Suppressor macrophage (primary cell): ENCODE results near the gene SEMA3G.

Experiments used
- DNase-seq, 4 experiments: peaks; one replicate each; pipeline ENCODE4 v3.0.0-alpha.2; 2020 to 2022
- total RNA-seq, 17 experiments: gene quantifications; one replicate each; lab custom pipeline; 2026; ENCODE audit warnings: mixed read lengths in 6 of 17, inconsistent platforms in 3 of 17; lab: John Stamatoyannopoulos, UW

Gene SEMA3G
- total RNA-seq = 0.07 to 4.7 (median 0.42) reads per million in 17 experiments

DNA sequence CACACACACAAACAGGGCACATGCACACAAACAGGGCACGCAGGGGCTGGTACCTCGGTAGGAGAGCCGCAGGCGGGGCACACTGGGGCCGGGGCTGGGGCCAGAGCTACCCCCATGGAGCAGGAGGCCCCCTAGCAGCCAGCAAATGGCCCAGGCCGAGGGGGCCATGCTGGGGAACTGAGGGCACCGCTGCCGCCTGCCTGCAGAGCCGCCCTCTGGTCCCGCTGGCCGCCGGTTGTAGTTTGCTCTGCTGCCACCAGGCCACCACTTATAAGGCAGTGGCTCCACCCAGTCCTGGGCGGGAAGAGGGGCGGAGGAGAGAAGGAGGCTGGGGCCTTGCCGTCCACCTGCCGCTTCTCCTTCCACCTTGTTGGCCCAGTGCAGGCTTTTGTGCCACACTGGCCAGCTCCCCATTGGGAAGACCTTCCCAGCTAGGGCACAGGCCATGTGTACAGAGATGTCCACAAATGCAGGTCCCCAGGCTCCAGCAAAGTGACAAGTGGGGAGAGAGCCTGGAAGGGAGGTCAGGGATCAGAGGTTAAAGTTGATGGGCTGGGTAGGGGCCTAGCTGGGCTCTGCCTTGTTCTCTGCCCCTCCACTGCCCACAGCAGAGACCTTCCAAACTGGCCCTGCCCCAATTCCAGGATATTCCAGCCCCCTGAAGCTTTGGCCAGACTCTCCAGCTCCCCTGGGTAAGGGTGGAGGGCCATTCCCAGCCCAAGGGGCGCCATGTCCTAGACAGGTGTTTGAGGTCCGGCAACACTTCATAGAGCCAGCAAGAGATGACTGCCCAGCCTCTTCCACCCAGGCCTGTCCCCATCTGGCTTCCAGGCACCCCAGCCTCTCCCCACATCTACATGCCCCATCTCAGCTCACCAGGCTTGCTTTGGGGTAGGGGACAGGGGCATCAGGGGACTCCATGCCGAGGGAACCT is at the start of gene SEMA3G:
SEMA3G (minus strand) TSS at position 244 of the 934 bp plus-strand sequence; CDS start at position 168, 76 bp downstream.
- peak; percentile 82 to 92 (median 90) for DNase-seq

- DNase-seq = peak in 1 of 4 experiments; percentile 26
Observed at GRCh38 chr3:52494445-52494844, 49.5 kb upstream of the SEMA3G start.

GRCh38 chr3:52493232-52494017 is 48.5 kb upstream of the SEMA3G start:
- no peak for DNase-seq

- no peak for DNase-seq
Observed at GRCh38 chr3:52492059-52492458, 47.2 kb upstream of the SEMA3G start.

- DNase-seq = peak; percentile 85 to 93 (median 92)
Observed at GRCh38 chr3:52490939-52491526, 46.1 kb upstream of the SEMA3G start.

- no peak for DNase-seq
Observed at GRCh38 chr3:52490035-52490938, 45.4 kb upstream of the SEMA3G start.

- no peak for DNase-seq
Observed at GRCh38 chr3:52489453-52489852, 44.5 kb upstream of the SEMA3G start.

DNA sequence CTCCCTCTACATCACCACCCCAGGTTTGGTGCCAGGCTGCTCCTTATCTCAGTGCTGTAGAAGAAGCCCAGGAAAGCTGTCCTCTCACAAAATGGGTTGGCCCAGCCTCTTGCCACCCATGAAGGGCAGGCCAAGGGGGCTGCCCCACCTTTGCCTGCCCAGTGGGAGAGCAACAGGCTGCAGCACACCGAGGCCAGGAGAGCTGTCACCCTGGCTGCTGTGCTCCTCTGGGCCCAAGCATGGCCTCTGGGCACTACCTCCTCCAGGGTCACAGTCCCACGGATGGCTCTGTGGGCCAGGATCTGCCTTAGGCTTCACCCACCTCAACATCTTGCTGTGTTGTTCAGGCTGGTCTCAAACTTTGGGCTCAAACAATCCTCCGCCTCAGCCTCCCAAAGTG is 43.8 kb upstream of the SEMA3G start:
- no peak for DNase-seq

DNA sequence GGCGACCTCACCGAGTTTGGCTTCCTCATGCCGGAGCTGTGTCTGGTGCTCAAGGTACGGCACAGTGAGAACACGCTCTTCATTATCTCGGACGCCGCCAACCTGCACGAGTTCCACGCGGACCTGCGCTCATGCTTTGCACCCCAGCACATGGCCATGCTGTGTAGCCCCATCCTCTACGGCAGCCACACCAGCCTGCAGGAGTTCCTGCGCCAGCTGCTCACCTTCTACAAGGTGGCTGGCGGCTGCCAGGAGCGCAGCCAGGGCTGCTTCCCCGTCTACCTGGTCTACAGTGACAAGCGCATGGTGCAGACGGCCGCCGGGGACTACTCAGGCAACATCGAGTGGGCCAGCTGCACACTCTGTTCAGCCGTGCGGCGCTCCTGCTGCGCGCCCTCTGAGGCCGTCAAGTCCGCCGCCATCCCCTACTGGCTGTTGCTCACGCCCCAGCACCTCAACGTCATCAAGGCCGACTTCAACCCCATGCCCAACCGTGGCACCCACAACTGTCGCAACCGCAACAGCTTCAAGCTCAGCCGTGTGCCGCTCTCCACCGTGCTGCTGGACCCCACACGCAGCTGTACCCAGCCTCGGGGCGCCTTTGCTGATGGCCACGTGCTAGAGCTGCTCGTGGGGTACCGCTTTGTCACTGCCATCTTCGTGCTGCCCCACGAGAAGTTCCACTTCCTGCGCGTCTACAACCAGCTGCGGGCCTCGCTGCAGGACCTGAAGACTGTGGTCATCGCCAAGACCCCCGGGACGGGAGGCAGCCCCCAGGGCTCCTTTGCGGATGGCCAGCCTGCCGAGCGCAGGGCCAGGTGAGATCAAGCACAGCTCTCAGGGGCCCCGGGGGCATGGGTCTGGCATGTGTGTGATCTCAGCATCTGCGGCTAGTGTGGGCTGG is 43.1 kb upstream of the SEMA3G start:
- no peak for DNase-seq

GRCh38 chr3:52487050-52487787 is 42.3 kb upstream of the SEMA3G start:
- no peak for DNase-seq

DNA sequence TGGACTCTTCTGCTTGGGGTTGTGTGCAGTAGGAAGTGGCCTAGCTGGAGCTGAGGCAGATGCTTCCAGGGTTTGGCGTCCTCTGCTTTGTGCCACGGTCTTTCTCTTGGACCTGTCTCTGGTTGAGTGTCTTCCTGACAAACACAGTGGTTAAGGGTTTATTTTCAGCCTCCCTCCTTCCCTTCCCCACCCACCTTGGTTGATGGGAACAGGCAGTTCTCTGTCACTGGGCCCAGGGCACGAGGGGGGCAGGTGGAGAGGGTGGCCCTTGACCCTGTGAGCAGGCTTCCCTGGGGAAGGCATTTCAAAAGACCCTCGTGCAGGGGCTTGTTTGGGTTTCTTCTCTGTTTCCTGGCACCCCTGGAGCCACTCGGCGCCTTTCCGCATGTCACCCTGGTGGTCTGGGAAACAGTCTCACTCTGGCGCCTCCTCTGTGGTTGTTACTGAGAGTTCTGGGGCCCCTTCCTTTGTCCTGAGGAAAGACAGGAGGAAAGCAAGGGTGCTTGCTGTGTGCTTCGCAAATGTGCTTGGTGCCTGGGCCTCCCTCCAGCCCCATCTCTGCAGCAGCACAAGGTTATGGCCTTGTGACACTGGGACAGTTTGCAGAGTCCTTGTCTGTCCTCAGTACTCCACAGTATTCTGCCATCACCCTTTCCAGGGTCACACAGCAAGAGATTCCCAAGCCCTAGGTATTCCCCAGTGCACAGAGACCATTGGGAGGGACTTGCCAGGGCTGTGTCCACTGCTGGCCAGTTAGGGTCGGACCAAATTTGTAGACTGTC is 40.0 kb upstream of the SEMA3G start:
- DNase-seq = no peak

DNA sequence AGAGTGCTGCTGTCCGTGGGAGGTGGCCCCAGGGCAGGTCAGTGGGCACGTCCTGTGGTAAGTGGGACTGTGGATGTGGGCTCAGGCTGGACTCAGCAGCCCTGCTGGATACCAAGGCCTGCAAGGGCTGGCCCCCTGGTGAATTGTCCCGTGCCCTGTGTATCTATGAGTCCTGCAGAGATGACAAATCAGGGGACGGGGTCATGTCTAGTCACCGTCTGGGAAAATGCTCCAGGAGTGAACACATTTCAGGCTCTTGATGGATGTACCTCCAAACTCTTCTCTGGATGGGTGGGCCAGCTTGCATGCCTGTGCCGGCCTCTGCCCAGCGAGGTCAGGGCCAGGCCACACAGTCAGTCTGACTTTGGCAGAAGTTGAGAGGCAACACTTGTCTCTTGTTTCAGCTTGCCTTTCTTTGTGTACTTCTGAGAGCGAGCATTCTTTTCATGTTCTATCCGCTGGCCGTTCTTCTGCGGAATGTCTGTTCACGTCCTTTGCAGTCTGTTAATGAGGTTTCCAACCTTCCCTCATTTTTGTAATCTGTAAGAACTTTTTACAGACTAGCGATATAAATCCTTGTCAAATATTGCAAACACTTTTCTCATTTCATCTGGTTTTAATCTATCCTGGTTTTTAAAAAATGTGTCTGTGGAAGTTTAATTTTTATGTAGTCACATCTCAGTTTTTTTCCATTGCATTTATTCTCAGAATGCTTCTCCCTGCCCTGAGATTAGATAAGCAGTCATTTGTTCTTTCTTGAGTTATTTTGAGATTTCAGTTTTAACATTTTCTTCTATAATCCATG is 38.9 kb upstream of the SEMA3G start:
- no peak for DNase-seq

DNA sequence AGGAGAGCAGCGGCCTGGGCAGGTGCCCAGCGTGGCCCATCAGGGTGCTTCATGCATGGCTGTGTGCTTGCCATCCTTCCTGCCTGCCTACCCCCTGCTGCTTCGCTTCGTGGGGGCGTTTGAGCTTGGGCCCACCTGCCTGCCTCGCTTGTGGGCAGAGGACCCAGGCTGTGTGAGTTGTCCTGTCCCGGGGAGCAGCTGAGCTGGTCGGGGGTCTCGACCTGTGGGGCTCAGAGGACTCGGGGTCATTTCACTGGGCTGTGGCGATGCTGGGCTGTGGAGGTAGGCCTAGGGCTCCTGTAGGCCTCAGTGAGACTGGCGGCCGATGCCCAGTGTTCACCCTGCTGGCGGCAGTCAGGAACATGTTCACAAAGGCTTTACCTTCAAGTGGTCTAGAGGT is 38.2 kb upstream of the SEMA3G start:
- no peak for DNase-seq

DNA sequence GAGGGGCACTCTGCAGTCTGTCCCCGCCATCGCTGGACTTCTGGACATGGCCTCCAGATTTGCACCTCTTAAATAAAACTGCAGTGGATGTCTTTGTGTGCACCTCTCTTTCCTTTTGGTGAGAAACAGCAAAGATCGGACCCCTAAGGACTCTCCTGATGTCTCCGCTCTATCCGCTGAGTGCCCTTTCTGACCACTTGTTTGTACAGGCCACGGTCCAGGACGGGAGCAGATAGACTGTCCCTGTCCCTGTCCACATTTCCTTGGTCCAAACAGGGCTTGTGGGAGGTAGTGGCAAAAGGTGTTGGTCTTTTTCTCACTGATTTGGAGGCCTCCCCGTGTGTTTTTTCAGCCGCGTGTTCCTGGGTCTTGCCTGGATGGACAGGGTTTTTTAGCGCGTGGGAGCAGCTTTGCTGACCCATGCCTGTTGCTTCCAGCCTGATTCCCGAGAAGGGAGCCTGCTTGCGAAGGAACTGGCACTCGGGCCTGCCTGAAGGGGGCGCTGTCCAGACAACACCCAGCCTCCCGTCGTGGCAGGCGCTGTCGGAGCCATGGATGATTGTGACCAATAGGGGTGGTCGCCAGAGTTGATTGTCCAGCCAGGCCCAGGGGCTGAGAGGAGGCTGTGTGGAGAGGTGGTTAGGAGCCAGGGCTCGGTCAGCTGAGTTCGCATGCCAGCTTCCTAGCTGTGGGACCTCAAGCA is 37.1 kb upstream of the SEMA3G start:
- DNase-seq = peak in 1 of 4 experiments; percentile 43

DNA sequence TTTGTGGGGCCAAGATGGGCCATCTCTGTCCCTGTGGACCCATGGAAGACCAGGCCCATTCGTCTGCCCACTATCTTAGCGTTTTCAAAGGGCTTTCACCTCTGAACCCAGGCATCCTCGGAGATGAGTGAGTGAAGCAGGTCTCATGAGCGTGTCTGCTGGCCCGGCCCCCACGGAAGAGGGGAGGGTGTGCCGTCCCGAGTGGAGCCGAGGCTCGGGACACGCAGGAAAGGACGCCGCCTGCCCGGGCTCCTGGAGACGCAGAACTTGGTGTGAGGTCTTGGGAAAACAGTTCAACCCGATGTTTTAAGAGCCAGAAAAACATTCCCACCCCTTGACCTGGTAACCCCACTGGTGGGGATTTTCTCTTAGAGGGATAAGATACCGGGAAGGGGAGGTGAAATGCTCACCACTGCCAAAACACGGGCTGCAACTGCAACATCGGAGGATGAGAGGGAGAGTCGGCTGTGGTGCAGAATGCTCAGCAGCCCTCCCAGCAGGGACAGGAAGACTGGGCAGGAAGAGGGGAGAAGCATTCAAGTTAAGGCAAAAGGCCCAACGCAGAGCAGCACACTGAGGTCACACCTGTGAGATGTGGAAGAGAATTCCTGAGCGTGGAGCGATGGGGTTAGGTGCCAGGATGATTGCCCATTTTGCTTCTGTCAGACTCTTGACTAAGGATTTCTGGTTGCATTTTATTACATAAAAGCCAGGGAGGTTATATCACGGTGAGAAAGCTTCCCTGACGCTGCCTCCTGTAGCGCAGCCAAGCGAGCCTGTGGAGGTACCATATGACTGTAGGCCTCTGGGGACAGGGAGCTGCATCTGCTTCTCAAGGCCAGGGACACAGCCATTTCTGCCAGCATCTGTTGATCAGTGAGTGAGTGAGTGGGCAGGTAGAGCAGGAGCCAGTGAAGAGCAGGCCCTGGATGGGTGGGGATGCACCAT is 36.1 kb upstream of the SEMA3G start:
- DNase-seq = no peak

DNA sequence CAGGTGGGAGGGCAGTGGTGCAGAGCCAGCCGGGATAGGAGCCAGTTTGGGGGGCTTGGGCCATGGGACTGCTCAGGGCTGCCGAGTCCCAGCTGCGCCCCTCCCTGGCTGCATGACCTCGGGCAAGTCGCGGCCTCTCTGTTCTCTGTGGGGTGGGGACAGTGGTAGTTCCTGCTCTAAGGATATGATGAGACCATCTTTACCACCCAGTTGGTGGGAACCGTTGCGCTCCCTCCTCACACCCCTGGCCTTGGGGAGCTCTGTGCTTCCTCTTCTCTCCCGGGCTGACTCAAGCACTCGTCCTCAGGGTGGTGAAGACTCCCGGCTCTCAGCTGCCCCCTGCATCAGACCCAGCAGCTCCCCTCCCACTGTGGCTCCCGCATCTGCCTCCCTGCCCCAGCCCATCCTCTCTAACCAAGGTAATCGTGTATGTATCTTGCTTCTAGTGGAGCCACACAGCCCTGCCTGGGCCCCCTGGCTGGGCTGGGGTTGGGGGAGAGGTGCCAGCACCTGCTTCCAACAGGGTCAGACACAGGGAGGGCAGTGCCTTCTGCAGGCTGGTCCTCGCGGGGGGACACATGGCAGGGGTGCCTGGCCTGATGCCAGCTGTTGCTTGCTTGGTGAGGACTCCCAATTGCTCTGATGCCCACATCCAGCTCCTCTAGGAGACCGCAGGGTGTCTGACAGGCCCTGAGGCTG is 35.1 kb upstream of the SEMA3G start:
- peak; percentile 43 to 73 (median 70) for DNase-seq
